Spleen (tissue), 7 donors: ENCODE results near the gene HDAC4.

Source experiments
- POLR2AphosphoS5 ChIP-seq, 3 donors: sonication (generic); formaldehyde crosslinking; IDR thresholded peaks; one replicate each; pipeline ENCODE4 v1.5.1; 2017; ENCODE audit warnings: antibody characterized with exemption in 3 of 3
- TF ChIP-seq, protein P1 (sequence below), 11 experiments: fragments of 200-600 bp in 7 of 11; fragments of 450-650 bp in 4 of 11; sonication (generic) in 4 of 11; IDR thresholded peaks in 8 of 11; conservative IDR thresholded peaks in 3 of 11; 1 replicate in 7 of 11; 2 replicates in 4 of 11; pipeline versions ENCODE4 v1.4.0 to v1.8.0; 2016 to 2021; ENCODE audit warnings: antibody characterized with exemption in 11 of 11, inconsistent platforms in 4 of 11, mild to moderate bottlenecking in 1 of 11
- donor health status: DM: no; HTN: no; CAD: no; lungs with moderate emphysema.
- donor health status: DM: no; HTN: no; CAD: no.
- donor health status: DM: no; HTN: no; CAD: no.

DNA sequence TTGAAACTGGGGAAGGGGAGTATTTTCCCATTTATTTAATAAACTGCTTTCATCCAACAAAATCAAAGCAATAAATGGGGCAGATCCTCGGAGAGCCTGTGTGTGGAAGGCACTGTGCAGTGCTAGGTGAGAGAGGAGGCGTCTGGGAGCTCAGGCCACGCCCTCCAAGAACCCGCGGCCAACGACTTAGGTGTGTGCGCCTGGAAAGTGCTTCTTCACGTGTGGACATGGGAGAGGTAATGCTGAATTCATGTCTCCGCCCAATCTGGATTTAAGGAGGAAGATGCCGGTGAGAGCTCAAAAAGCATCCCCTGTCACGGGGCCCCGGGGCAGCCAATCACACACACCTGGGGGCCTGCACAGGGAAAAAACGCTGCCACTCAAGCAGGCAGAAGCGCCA is 77.4 kb downstream of the HDAC4 start:
- TF ChIP-seq, protein P1, sequence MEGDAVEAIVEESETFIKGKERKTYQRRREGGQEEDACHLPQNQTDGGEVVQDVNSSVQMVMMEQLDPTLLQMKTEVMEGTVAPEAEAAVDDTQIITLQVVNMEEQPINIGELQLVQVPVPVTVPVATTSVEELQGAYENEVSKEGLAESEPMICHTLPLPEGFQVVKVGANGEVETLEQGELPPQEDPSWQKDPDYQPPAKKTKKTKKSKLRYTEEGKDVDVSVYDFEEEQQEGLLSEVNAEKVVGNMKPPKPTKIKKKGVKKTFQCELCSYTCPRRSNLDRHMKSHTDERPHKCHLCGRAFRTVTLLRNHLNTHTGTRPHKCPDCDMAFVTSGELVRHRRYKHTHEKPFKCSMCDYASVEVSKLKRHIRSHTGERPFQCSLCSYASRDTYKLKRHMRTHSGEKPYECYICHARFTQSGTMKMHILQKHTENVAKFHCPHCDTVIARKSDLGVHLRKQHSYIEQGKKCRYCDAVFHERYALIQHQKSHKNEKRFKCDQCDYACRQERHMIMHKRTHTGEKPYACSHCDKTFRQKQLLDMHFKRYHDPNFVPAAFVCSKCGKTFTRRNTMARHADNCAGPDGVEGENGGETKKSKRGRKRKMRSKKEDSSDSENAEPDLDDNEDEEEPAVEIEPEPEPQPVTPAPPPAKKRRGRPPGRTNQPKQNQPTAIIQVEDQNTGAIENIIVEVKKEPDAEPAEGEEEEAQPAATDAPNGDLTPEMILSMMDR (IDR thresholded peaks at IDR 0.05 in 8 of 11, conservative IDR thresholded peaks at IDR 0.05 in 3 of 11): no peak
- TF ChIP-seq POLR2AphosphoS5 (IDR thresholded peaks at IDR 0.05): no peak
